Osteocyte (in vitro differentiated cells): Measurements from ENCODE around the gene FBRS. TPM values are rescaled to one million over a fixed set of nuclear protein-coding genes. Genes with fewer than 3 reads are reported as not detected.
A peak's percentile ranks its signal among the peaks of the same experiment; 100 is the strongest.
"Not testable (repeated sequence)": the region's sequence is repeated elsewhere in the genome, so short reads cannot be mapped to it uniquely, and the experiment has no call there.

ENCODE experiments used
- DNase-seq: peaks from one replicate; pipeline ENCODE4 v3.0.0; 2021; ENCODE audit warnings: mixed read lengths; ENCODE audit not compliant: unreplicated experiment; ENCODE audit errors: extremely low spot score
- H3K27ac Mint-ChIP-seq: one replicate; pipeline ENCODE4 v1.8.0; 2021; ENCODE audit warnings: mild to moderate bottlenecking, mixed read lengths; ENCODE audit not compliant: unreplicated experiment
- H3K27me3 Mint-ChIP-seq: one replicate; pipeline ENCODE4 v1.8.0; 2021; ENCODE audit warnings: mixed read lengths; ENCODE audit not compliant: unreplicated experiment
- H3K36me3 Mint-ChIP-seq: one replicate; pipeline ENCODE4 v1.8.0; 2021; ENCODE audit warnings: mixed read lengths; ENCODE audit not compliant: unreplicated experiment
- H3K4me1 Mint-ChIP-seq: one replicate; pipeline ENCODE4 v1.8.0; 2021; ENCODE audit warnings: mixed read lengths; ENCODE audit not compliant: unreplicated experiment
- H3K4me3 Mint-ChIP-seq: one replicate; pipeline ENCODE4 v1.8.0; 2021; ENCODE audit warnings: mild to moderate bottlenecking, moderate library complexity, mixed read lengths; ENCODE audit not compliant: unreplicated experiment
- H3K9me3 Mint-ChIP-seq: one replicate; pipeline ENCODE4 v1.8.0; 2021; ENCODE audit warnings: mixed read lengths; ENCODE audit not compliant: unreplicated experiment
- total RNA-seq: library from RNA; stranded (reverse); gene quantifications from 2 replicates; pipeline ENCODE4 v1.2.1, GENCODE V29; 2021
- TF ChIP-seq, protein P1 (sequence below): fragments of 200-600 bp; sonication (generic); IDR thresholded peaks from 2 replicates; pipeline ENCODE4 v1.5.0; 2021; ENCODE audit warnings: antibody characterized with exemption, mild to moderate bottlenecking, moderate library complexity

FBRS gene
- total RNA-seq, 1 donor from 2014 or later, result 67.4 TPM

DNA sequence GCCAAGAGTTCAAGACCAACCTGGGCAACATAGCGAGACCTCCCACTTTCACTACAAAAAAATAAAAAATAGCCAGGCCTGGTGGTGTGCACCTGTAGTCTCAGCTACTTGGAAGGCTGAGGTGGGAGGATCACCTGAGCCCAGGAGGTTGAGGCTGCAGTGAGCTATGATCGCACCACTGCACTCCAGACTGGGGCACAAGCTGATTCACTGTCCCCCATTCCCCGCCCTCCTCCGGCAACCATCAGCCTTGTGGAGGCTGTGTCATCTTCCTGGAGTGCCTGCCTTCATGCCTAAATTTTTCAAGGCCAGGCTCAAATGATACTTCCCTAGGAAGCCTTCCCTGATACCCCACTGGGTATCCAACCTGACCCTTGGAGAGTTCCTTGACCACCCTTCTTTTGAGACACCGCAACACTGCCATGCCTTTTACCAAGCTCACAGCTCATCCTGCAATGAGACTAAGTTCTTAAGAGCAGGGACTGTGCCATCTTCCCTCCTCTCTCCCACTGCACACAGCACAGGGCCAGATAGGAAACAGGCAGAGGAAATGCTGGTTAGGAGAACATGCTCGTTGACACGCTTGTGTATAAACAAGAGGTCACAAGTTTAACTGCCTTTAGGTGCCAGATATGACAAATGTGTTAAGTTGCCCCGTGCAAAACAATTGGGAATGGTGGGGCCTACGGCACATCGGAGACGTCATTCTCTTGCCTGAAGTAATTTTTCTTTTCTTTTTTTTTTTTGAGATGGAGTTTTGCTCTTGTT lies 36.9 kb downstream of the FBRS start:
- Mint-ChIP-seq H3K9me3 (no peaks in the 10 kb centered on the region), H3K27ac (no peak overlapping the region), H3K27me3 (no peaks in the 10 kb centered on the region), H3K4me1 (peaks cover 22% of the 10 kb centered on the region), H3K36me3 (no peaks in the 10 kb centered on the region), H3K4me3 (no peak overlapping the region)
- TF ChIP-seq, protein P1, sequence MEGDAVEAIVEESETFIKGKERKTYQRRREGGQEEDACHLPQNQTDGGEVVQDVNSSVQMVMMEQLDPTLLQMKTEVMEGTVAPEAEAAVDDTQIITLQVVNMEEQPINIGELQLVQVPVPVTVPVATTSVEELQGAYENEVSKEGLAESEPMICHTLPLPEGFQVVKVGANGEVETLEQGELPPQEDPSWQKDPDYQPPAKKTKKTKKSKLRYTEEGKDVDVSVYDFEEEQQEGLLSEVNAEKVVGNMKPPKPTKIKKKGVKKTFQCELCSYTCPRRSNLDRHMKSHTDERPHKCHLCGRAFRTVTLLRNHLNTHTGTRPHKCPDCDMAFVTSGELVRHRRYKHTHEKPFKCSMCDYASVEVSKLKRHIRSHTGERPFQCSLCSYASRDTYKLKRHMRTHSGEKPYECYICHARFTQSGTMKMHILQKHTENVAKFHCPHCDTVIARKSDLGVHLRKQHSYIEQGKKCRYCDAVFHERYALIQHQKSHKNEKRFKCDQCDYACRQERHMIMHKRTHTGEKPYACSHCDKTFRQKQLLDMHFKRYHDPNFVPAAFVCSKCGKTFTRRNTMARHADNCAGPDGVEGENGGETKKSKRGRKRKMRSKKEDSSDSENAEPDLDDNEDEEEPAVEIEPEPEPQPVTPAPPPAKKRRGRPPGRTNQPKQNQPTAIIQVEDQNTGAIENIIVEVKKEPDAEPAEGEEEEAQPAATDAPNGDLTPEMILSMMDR, result no peak
- DNase-seq, result no peak

DNA sequence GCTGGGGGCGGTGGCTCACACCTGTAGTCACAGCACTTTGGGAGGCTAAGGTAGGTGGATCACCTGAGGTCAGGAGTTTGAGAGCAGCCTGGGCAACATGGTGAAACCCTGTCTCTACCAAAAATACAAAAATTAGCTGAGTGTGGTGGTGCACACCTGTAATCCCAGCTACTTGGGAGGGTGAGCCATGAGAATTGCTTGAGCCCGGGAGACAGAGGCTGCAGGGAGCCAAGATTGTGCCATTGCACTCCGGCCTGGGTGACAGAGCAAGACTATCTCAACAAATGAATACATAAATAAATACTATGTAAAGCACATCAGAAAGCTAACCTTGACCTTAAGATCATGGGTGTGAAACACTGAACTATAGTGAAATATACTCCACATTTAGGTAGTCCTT lies 38.4 kb downstream of the FBRS start:
- H3K36me3 Mint-ChIP-seq, H3K4me3 Mint-ChIP-seq, DNase-seq, H3K27me3 Mint-ChIP-seq, H3K9me3 Mint-ChIP-seq, H3K27ac Mint-ChIP-seq: not testable (repeated sequence)
- peaks cover 27% of the 10 kb centered on the region for H3K4me1 Mint-ChIP-seq

DNA sequence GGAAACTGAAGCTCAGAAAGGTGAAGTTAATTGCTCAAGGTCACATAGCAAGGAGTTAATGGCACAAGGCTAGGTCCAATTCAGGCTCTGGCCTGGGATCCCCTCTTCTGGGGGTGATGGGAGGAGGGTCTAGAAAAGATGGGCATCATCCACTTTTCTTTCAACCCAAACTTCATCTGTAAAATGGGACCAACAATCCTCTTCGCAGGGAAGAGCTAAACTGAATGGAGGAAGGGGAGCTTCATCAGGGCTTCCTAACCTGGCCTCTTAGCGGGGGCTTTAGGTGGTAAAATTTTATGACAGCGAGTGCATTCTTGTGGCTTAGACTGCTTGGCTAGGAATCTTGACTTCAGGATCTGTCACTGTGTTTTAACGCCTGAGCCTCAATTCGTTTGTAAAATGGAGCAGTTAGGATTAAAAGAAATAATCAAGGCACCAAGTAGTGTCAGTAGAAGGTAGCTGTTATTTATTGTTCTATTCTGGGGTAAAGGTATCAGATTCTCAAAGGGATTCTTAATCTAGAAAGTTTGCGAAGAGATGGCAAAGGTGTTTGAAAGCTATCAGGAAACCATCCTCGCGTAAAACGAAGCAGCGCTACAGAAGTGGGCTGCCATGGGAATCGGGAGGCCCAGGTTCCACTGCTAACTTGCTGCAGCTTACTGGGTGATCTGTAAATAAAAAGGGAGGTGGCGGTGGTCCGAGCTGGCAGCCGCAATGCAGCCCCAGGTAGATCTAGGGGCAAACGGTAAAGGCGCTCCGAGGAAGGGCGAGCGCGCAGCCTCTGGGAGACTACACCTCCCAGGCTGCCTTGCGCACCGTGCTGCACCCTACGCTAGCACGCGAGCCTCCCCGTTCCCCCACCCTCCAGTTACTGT lies 39.3 kb downstream of the FBRS start:
- peaks cover 27% of the 10 kb centered on the region for H3K4me1 Mint-ChIP-seq
- H3K27me3 Mint-ChIP-seq, result no peaks in the 10 kb centered on the region
- peak overlapping the region; percentile 99 for H3K4me3 Mint-ChIP-seq
- no peak for DNase-seq
- peak overlapping the region; percentile 100 for H3K27ac Mint-ChIP-seq
- TF ChIP-seq, protein P1, result no peak
- peaks cover 8% of the 10 kb centered on the region for H3K36me3 Mint-ChIP-seq
- no peaks in the 10 kb centered on the region for H3K9me3 Mint-ChIP-seq

DNA sequence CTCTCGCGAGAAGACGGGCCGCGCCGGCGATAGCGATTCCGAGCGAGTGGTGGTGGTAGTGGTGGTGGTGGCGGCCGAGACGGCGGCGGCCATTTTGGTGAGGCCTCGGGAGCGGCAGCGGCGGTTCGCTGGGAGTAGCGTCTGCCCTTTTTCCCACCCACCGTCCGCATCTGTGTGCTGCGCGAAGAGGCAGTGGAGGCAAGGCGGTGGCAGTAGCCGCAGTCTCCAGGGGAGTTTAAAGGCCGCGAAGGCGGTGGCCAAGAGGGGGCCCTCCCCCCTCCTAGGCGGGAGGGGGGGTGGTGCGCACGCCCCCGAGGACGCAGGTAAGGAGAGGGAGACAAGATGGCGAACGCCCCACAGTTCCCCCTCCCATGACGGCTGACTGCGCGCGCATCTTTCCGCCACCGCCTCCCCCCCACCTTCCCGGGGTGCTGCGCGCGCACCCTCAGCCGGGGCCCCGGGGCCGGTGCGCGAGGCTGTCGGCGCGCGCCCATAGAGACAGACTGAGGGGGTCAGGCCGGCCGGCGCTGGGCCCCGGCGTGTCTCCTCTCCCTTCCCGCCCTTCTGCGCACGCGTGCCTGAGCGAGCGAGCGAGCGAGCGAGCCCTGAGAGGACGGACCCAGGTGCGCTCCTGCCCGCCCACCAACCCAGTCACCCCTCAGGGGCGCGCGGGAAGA lies 40.0 kb downstream of the FBRS start:
- Mint-ChIP-seq H3K27me3 (no peaks in the 10 kb centered on the region), H3K36me3 (peaks cover 10% of the 10 kb centered on the region), H3K4me1 (peaks cover 27% of the 10 kb centered on the region), H3K9me3 (no peaks in the 10 kb centered on the region), H3K27ac (peak overlapping the region; percentile 100), H3K4me3 (peak overlapping the region; percentile 99)
- TF ChIP-seq, protein P1, result no peak
- DNase-seq, result peak; percentile 100

DNA sequence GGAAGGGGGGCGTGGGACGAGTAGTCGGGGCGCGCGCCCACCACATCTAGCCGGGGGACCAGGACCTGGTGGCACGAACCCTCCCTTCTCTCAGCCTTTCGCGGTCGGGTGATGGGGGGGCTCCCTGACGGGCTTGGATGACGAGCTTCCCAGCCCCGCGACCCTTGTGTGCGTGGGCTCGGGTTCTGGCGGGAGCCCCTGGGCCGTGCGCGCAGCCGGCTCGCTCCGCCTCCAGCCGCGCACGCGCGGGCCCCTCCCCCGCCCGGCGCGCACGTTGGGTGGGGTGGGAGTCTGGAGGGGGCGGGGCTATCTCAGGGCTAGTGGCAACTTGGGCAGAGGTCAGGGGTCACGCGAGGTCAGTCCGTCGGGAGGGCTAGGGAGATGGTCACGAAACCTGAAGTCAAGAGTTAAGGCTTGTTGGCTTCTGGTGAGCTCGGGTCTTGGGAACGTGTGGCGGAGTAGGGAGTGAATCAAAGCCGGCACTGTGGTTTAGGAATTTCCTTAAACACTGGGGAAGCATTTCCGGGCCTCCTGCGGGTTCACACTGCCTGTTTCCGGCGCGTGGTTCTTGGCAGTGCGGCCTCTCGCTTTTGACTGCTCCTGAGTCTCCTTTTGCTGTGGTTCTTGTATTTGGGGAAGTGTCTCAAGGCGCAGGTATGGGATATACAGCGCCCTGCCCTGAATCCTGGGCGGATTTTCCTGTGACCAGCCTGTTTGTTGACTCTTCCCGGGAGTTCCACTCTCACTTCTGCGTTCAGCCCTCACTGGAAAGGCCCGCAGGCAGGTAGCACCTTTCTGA lies 40.8 kb downstream of the FBRS start, which contains the start of gene SRCAP:
TSS of gene SRCAP (plus strand) at position 356 of the 799 bp plus-strand sequence. CDS start 1,654 bp downstream, outside the sequence.
- peak within 1 kb of the TSS; percentile 99 for H3K4me3 Mint-ChIP-seq
- no peaks in the 10 kb centered on the region for H3K27me3 Mint-ChIP-seq
- TF ChIP-seq, protein P1, result no peak
- peaks cover 14% of the 10 kb centered on the region for H3K36me3 Mint-ChIP-seq
- peak; percentile 92 for DNase-seq
- H3K4me1 Mint-ChIP-seq, result peaks cover 23% of the 10 kb centered on the region
- no peaks in the 10 kb centered on the region for H3K9me3 Mint-ChIP-seq
- peak within 1 kb of the TSS; percentile 100 for H3K27ac Mint-ChIP-seq
